ENCODE data around the gene ADRA2B.
"Not testable (repeated sequence)": the region's sequence is repeated elsewhere in the genome, so short reads cannot be mapped to it uniquely, and the experiment has no call there.

Gene ADRA2B

GRCh38 chr2:96071977-96072491 is 44.3 kb downstream of the ADRA2B start:
- ATAC-seq; H3K4me3 Mint-ChIP-seq; H3K27me3 Mint-ChIP-seq; H3K36me3 Mint-ChIP-seq (ENCODE audit: low read depth); H3K27ac Mint-ChIP-seq; H3K4me1 Mint-ChIP-seq; DNase-seq: not testable (repeated sequence)
- H3K9me3 Mint-ChIP-seq, result peaks cover 14% of the 10 kb centered on the region

GRCh38 chr2:96071087-96071976 is 45.0 kb downstream of the ADRA2B start:
- H3K9me3 Mint-ChIP-seq; H3K27me3 Mint-ChIP-seq; ATAC-seq; H3K4me1 Mint-ChIP-seq; DNase-seq; H3K4me3 Mint-ChIP-seq; H3K27ac Mint-ChIP-seq; H3K36me3 Mint-ChIP-seq (ENCODE audit: low read depth): not testable (repeated sequence)

GRCh38 chr2:96070351-96070750 is 46.0 kb downstream of the ADRA2B start:
- H3K36me3 Mint-ChIP-seq (ENCODE audit: low read depth); H3K9me3 Mint-ChIP-seq; DNase-seq; ATAC-seq; H3K4me3 Mint-ChIP-seq; H3K4me1 Mint-ChIP-seq; H3K27ac Mint-ChIP-seq; H3K27me3 Mint-ChIP-seq: not testable (repeated sequence)

GRCh38 chr2:96069878-96070277 is 46.5 kb downstream of the ADRA2B start:
- H3K9me3 Mint-ChIP-seq; H3K27me3 Mint-ChIP-seq; H3K4me1 Mint-ChIP-seq; H3K36me3 Mint-ChIP-seq (ENCODE audit: low read depth); ATAC-seq; H3K27ac Mint-ChIP-seq; DNase-seq; H3K4me3 Mint-ChIP-seq: not testable (repeated sequence)

- ATAC-seq, H3K4me1 Mint-ChIP-seq: not testable (repeated sequence)
These were observed 48.3 kb downstream of the ADRA2B start for GRCh38 chr2:96067902-96068581.

GRCh38 chr2:96067098-96067660 is 49.2 kb downstream of the ADRA2B start:
- H3K27ac Mint-ChIP-seq; H3K4me3 Mint-ChIP-seq; H3K4me1 Mint-ChIP-seq; H3K27me3 Mint-ChIP-seq; DNase-seq; H3K36me3 Mint-ChIP-seq (ENCODE audit: low read depth); ATAC-seq; H3K9me3 Mint-ChIP-seq: not testable (repeated sequence)

More at GRCh38 chr2:96067902-96068581, 48.3 kb downstream of the ADRA2B start:
- not testable (repeated sequence) for H3K27ac Mint-ChIP-seq; H3K9me3 Mint-ChIP-seq; H3K27me3 Mint-ChIP-seq; H3K4me3 Mint-ChIP-seq; DNase-seq; H3K36me3 Mint-ChIP-seq (ENCODE audit: low read depth)

- DNase-seq; H3K9me3 Mint-ChIP-seq; H3K36me3 Mint-ChIP-seq (ENCODE audit: low read depth); ATAC-seq; H3K4me3 Mint-ChIP-seq; H3K27me3 Mint-ChIP-seq; H3K4me1 Mint-ChIP-seq; H3K27ac Mint-ChIP-seq: not testable (repeated sequence)
These were observed 49.9 kb downstream of the ADRA2B start for GRCh38 chr2:96066511-96066910.

GRCh38 chr2:96065954-96066353 is 50.4 kb downstream of the ADRA2B start:
- H3K27ac Mint-ChIP-seq; H3K4me1 Mint-ChIP-seq; ATAC-seq; H3K36me3 Mint-ChIP-seq (ENCODE audit: low read depth); DNase-seq; H3K9me3 Mint-ChIP-seq; H3K27me3 Mint-ChIP-seq; H3K4me3 Mint-ChIP-seq: not testable (repeated sequence)

GRCh38 chr2:96065381-96065930 is 50.9 kb downstream of the ADRA2B start:
- ATAC-seq (no peak), DNase-seq (no peak)
- H3K36me3 Mint-ChIP-seq (ENCODE audit: low read depth), result no peaks in the 10 kb centered on the region
- no peak overlapping the region for H3K27ac Mint-ChIP-seq
- peaks cover 6% of the 10 kb centered on the region for H3K4me1 Mint-ChIP-seq
- H3K9me3 Mint-ChIP-seq, result no peaks in the 10 kb centered on the region
- H3K4me3 Mint-ChIP-seq, result no peak overlapping the region
- no peaks in the 10 kb centered on the region for H3K27me3 Mint-ChIP-seq

GRCh38 chr2:96064760-96065159 is 51.6 kb downstream of the ADRA2B start:
- ATAC-seq, result not testable (repeated sequence)

GRCh38 chr2:96064047-96064675 is 52.2 kb downstream of the ADRA2B start:
- not testable (repeated sequence) for ATAC-seq; H3K4me1 Mint-ChIP-seq; H3K9me3 Mint-ChIP-seq; H3K27ac Mint-ChIP-seq; H3K27me3 Mint-ChIP-seq; H3K4me3 Mint-ChIP-seq; DNase-seq; H3K36me3 Mint-ChIP-seq (ENCODE audit: low read depth)

More at GRCh38 chr2:96064760-96065159, 51.6 kb downstream of the ADRA2B start:
- not testable (repeated sequence) for H3K4me3 Mint-ChIP-seq; DNase-seq; H3K9me3 Mint-ChIP-seq; H3K4me1 Mint-ChIP-seq; H3K36me3 Mint-ChIP-seq (ENCODE audit: low read depth); H3K27me3 Mint-ChIP-seq; H3K27ac Mint-ChIP-seq

GRCh38 chr2:96063116-96063899 is 53.1 kb downstream of the ADRA2B start:
- H3K9me3 Mint-ChIP-seq; H3K4me3 Mint-ChIP-seq; H3K4me1 Mint-ChIP-seq; H3K27me3 Mint-ChIP-seq; H3K36me3 Mint-ChIP-seq (ENCODE audit: low read depth): not testable (repeated sequence)
- DNase-seq (peak; percentile 21), ATAC-seq (peak; percentile 91)
- peak overlapping the region; percentile 12 for H3K27ac Mint-ChIP-seq
